ENCODE measurements around the gene RABL3.

The RABL3 gene

GRCh38 chr3:120775411-120775810 lies 33.1 kb upstream of the RABL3 start:
- Mint-ChIP-seq H3K4me1 (no peaks in the 10 kb centered on the region), H3K27ac (no peak overlapping the region), H3K4me3 (no peak overlapping the region), H3K9me3 (no peaks in the 10 kb centered on the region), H3K27me3 (ENCODE audit: low read depth) (no peaks in the 10 kb centered on the region), H3K36me3 (ENCODE audit: low read depth) (peaks cover 15% of the 10 kb centered on the region)
- TF ChIP-seq CTCF (IDR thresholded peaks at IDR 0.05; ENCODE audit: unreplicated experiment in 3 of 3) = no peak

GRCh38 chr3:120773932-120774331 lies 31.6 kb upstream of the RABL3 start:
- Mint-ChIP-seq H3K4me1 (no peaks in the 10 kb centered on the region), H3K36me3 (ENCODE audit: low read depth) (peaks cover 10% of the 10 kb centered on the region), H3K27me3 (ENCODE audit: low read depth) (no peaks in the 10 kb centered on the region), H3K4me3 (no peak overlapping the region), H3K9me3 (no peaks in the 10 kb centered on the region), H3K27ac (no peak overlapping the region)
- TF ChIP-seq CTCF (IDR thresholded peaks at IDR 0.05; ENCODE audit: unreplicated experiment in 3 of 3) = no peak

GRCh38 chr3:120772081-120772480 lies 29.8 kb upstream of the RABL3 start:
- H3K27ac Mint-ChIP-seq = no peak overlapping the region
- no peak overlapping the region for H3K4me3 Mint-ChIP-seq
- peaks cover 9% of the 10 kb centered on the region for H3K36me3 Mint-ChIP-seq (ENCODE audit: low read depth)
- no peaks in the 10 kb centered on the region for H3K9me3 Mint-ChIP-seq
- peaks cover 6% of the 10 kb centered on the region for H3K4me1 Mint-ChIP-seq
- no peak for TF ChIP-seq CTCF (IDR thresholded peaks at IDR 0.05; ENCODE audit: unreplicated experiment in 3 of 3)
- no peaks in the 10 kb centered on the region for H3K27me3 Mint-ChIP-seq (ENCODE audit: low read depth)

GRCh38 chr3:120770891-120771290 lies 28.6 kb upstream of the RABL3 start:
- Mint-ChIP-seq H3K4me3 (no peak overlapping the region), H3K27me3 (ENCODE audit: low read depth) (no peaks in the 10 kb centered on the region), H3K4me1 (peaks cover 14% of the 10 kb centered on the region), H3K9me3 (no peaks in the 10 kb centered on the region), H3K36me3 (ENCODE audit: low read depth) (peaks cover 5% of the 10 kb centered on the region), H3K27ac (no peak overlapping the region)
- TF ChIP-seq CTCF (IDR thresholded peaks at IDR 0.05; ENCODE audit: unreplicated experiment in 3 of 3) = no peak

- H3K9me3 Mint-ChIP-seq = no peaks in the 10 kb centered on the region
These were observed 27.1 kb upstream of the RABL3 start for GRCh38 chr3:120769436-120769835.

More at GRCh38 chr3:120769436-120769835, 27.1 kb upstream of the RABL3 start:
- no peak overlapping the region for H3K4me3 Mint-ChIP-seq
- TF ChIP-seq CTCF (IDR thresholded peaks at IDR 0.05; ENCODE audit: unreplicated experiment in 3 of 3) = no peak
- no peaks in the 10 kb centered on the region for H3K27me3 Mint-ChIP-seq (ENCODE audit: low read depth)
- H3K27ac Mint-ChIP-seq = no peak overlapping the region
- H3K36me3 Mint-ChIP-seq (ENCODE audit: low read depth) = peaks cover 5% of the 10 kb centered on the region
- H3K4me1 Mint-ChIP-seq = peaks cover 20% of the 10 kb centered on the region
